GM18519 (cell line): ENCODE results near the gene SURF2.
A peak's percentile ranks its signal among the peaks of the same experiment; 100 is the strongest.
"Not testable (repeated sequence)": the region's sequence is repeated elsewhere in the genome, so short reads cannot be mapped to it uniquely, and the experiment has no call there.

Experiments used
- ATAC-seq: cut with Tn5 transposase; IDR thresholded peaks from one replicate; pipeline ENCODE4 v1.9.1; 2021; ENCODE audit warnings: mild to moderate bottlenecking, moderate library complexity; ENCODE audit not compliant: unreplicated experiment, low FRiP score

SURF2 gene

DNA sequence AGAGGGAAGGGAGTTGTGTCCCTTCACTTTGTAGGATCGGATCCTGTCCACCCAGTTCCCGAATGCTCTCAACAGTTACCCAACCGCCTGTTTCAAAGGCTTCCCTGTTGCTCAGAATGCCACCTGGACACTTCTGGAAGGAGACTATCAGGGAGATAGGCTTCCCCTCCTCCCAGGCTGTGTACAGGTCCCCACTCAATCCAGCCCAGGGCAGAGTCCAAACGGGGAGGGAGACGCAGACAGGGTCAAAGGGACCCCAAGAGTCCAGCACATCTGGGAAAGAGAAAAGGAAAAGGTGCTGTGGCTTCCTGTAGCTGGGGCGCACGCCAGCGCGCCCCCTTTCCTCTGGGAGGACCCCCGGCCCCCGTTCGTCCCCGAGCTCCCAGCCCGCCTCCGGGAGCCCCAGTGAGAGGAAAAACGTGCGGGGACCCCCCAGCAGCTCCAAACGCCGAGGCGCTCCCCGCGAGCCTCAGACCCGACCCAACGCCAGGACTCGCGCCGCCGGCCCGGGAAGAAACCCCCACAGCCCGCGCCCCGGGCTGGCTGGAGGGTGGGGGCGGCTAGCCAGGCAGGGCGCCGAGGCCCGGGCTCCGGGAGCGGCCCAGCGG, 18.9 kb downstream of the SURF2 start:
- ATAC-seq, result no peak

DNA sequence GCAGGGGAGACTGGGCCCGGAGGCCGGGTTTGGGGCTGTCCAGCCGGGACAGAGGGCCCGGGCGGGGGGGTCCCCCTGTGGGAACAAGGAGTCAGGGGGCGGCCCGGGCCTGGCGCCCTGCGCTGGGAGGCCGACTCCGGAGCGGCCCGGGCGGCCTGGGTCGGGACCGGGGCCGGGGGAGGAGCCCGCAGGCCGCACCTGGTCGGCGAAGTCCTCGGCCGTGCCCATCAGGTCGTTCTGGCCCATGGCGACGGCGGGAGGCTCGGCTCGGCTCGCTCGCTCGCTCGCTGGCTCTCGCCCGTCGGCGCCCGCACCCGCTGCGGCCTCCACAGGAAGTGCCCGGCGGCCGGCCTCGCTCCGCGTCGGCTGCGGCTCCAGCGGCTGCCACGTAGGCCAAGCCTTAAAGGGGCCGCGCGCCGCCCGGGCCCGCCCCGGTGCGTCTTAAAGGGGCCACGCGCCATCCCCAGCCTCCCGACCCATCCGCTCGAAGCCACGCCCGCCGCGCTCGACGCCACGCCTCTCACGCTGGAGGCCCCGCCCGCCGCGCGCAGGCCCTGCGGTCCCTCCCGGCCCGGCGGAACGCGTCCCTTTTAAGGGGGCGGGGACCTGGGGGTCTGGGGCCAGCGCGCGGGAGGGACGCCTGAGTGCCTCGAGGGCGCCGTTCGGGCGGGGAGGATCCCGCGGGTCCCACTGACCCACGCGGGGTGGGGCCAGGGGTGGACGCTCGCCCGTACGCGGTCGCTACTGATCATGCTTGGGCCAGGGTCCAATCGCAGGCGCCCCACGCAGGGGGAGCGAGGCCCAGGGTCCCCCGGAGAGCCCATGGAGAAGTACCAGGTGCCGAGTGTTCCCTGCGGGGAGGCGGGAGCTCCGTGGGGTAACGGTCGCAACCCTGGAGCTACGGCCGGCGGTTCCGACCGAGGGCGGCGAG, 19.6 kb downstream of the SURF2 start, which contains the start of the genes STKLD1 and SURF4:
STKLD1 (plus strand) TSS at position 643 of the 931 bp plus-strand sequence; CDS start at position 751, 108 bp downstream.
SURF4 (minus strand) TSS at position 337 of the 931 bp plus-strand sequence; CDS start at position 246, 91 bp downstream.
- ATAC-seq, result peak; percentile 74

DNA sequence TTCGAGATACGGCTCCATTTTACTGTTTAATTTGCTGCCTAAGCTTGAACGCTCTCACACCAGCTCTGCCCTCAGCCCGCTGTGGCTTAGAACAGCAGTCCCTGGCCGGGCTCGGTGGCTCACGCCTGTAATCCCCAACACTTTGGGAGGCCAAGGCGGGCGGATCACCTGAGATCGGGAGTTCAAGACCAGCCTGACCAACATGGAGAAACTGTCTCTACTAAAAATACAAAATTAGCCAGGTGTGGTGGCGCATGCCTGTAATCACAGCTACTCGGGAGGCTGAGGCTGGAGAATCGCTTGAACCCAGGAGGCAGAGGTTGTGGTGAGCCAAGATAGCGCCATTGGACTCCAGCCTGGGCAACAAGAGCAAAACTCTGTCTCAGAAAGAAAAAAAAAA, 20.9 kb downstream of the SURF2 start:
- not testable (repeated sequence) for ATAC-seq

DNA sequence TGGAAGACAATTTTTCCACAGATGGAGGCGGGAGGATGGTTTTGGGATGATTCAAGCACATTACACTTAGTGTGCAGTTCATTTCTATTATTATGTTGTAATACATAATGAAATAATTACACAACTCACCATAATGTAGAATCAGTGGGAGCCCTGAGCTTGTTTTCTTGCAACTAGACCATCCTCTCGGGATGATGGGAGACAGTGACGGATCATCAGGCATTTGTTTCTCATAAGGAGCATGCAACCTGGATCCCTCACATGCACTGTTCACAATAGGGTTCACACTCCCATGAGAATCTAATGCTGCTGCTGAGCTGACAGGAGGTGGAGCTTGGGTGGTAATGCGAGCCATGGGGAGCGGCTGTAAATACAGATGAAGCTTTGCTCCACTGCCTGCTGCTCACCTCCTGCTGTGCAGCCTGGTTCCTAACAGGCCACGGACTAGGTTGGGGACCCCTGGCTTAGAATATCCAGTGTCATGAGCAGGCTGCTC, 21.4 kb downstream of the SURF2 start:
- ATAC-seq, result no peak

DNA sequence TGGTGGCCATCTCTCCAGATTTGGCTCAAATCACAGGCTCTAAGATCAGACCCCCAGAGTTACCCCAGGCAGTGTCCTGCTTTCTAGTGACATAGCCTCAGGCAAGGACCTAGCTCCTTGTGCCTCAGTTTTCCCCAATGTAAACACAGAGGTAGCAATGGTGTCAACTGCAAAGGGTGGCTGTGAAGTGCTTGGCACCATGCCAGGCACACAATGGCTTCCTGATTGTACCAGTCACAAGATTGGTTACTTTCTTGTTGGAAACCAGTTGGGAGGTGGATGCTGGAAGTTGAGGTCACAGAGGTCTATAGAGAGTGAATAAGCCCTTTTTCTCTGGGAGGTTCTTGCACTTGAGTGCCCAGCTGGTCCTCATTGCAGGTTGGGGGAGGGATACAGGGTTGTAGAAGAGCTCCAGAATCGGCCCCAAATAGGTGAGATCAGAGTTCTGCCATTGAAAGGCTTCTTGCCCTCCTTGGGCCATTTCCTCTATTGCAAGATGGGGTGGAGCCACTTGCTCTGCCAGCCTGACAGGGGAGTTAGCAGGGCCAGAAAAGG, 22.1 kb downstream of the SURF2 start:
- no peak for ATAC-seq

DNA sequence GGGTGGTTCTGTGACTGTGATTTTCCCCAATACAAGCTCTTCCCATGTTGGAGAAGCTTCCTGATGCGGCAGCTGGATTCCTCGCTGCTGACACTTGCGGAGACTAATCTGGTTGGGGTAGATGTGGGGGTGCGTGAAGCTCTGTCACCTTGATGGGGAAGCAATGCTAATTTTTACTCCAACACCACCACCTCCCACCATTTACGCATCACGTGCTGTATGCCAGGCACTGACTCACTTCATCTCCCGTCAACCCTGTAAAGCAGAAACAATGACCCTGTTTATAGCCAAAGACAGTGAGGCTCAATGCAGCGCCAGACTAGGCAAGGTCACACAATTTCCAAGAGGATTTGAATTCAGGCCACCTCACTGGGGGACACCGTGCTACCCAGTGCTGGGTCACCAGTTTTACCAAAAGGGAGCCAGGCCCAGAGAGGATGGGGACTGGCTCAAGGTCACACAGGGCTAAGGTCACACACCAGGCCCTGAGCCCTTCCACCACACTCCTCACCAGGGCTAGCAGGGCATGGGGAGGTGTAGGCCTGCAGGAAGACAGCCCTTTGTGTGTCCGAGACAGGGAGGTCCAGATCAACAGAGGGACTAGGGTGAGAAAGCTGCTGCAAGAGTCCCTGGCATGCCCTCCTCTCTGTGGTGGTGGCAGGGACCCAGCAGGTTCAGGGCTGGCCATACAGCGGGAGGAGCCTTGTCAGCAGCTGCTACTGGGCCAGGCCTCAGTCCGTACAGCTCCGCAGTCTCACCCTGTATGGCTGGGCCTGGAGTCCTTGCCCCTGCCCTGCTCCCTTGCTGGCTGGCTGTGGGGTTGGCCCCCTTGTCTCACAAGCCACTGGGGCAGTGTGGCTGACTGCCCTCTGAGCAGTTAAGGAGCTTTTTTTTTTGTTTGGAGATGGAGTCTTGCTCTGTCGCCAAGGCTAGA, 23.1 kb downstream of the SURF2 start:
- ATAC-seq, result no peak

DNA sequence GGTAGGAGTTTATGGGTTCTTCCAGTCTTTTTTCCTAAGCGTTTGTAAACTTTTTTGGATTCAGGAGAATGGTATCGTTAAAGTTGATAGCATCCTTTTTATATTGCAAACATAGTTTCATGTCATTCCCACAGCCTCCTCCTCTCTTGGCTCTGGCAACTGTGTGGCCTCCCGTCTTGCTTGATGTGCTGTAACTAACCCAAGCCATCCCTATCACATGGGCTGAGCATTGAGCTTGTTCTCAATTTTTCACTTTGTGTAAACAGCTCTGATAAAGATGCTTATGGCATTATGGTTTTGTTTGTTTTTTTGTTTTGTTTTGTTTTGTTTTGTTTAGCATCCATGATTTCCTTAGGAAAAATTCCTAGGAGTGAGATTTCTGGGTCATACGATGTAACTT, 24.4 kb downstream of the SURF2 start:
- no peak for ATAC-seq

DNA sequence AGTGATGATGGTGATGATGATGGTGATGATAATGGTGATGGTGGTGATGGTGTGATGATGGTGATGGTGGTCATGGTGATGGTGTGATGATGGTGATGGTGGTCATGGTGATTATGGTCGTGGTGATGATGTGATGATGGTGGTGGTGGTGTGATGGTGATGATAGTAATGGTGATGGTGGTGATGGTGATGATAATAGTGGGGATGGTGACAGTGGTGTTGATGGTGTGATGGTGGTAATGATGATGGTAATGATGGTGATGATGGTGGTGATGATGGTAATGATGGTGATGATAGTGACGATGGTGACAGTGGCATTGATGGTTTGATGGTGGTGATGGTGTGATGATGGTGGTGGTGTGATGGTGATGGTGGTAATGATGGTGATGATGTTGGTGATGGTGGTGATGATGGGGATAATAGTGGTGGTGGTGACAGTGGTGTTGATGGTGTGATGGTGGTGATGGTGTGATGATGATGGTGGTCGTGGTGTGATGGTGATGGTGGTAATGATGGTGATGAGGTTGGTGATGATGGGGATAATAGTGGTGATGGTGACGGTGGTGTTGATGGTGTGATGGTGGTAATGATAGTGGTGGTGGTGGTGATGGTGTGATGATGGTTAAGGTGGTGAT, 26.3 kb downstream of the SURF2 start:
- ATAC-seq, result no peak

DNA sequence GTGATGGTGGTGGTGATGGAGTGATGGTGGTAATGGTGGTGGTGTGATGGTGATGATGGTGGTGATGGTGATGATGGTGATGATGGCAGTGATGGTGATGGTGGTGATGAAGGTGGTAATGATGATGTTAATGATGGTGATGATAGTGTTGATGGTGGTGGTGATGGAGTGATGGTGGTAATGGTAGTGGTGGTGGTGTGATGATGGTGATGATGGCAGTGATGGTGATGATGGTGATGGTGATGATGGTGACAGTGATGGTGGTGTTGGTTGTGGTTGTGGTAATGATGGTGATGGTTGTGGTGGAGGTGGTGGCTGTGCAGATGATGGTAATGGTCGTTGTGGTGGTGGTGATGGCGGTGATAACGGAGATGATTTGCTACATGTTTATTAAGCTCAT, 27.1 kb downstream of the SURF2 start:
- ATAC-seq, result no peak

DNA sequence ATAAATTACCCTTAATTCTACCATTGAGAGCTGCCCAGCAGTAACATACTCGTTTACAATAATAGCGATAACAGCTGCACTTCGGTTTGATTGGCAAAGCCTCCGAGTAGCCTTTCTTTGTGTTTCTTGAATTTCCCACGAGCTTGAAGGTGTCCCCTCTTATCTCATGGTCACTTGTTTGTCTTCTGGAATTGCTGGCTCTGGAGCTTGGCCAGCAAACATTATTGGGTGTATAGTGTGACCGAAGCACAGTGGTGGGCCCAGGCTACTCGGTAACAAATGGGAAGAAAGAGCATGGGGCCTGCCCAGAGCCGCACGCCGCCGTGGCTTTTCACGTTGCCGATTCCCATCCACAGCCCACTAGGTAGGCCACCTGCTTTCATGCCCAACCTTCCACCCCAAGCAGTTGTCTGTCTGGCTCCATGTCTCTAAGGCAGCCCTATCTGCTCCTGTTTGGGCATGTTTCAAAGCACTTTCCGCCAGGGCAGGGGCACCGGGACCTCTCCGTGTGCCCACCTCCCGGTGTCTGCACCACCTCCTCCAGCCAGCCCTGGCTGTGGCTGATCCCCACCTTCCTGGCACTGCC, 28.5 kb downstream of the SURF2 start:
- no peak for ATAC-seq

DNA sequence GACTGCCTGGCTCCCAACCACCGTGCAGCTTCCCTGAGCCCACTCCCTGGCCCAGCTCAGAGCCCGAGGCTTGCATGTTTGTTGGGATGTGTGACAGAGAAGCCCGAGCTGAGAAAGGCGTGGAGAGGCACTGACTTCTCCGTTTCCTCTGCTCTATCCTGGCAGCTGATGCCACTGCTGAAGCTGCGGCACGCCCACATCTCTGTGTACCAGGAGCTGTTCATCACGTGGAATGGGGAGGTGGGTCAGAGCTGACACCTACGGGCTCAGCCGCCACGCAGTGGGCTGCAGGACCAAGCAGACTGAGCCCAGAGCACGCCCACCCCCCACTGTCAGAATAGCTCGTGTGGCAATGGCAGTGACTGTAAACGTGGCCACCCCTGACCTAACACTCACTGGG, 29.1 kb downstream of the SURF2 start:
- no peak for ATAC-seq

DNA sequence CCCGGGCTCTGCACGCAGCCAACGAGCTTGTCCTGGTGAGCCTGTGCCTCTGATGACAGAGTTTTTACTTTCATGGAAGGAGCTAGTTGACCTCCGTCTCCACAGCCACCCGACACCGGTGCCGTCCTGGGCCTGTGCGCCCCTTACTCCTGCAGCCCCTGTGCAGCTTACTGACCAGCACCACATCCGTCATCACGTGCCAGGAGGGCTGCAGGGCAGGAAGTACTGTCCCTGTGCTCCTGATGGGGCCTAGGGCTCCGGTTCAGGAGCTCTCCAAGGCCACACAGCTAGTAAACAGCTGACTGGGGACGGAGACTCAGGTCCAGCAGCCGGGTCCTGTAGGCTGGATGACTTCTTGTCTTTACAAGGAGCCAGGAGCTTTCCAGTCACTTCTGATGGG, 30.0 kb downstream of the SURF2 start:
- no peak for ATAC-seq

DNA sequence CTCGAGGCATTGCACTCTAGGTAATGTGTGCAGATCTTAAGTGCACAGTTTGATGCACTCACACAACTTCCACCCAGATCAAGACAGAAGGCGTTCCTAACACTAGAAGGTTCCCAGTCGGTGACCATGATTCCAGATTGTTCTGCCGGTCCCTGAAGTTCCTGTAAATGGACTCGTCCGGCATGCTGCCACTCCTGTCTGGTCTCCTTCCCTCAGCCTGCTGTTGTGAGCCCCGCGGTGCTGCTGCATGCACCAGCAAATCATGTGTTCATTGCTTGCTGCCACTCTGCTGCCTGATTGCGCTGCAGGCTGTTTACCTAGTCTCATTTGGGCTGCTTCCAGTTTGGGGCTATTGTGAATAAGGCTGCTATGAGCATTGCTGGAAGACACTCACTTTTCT, 31.3 kb downstream of the SURF2 start:
- no peak for ATAC-seq

DNA sequence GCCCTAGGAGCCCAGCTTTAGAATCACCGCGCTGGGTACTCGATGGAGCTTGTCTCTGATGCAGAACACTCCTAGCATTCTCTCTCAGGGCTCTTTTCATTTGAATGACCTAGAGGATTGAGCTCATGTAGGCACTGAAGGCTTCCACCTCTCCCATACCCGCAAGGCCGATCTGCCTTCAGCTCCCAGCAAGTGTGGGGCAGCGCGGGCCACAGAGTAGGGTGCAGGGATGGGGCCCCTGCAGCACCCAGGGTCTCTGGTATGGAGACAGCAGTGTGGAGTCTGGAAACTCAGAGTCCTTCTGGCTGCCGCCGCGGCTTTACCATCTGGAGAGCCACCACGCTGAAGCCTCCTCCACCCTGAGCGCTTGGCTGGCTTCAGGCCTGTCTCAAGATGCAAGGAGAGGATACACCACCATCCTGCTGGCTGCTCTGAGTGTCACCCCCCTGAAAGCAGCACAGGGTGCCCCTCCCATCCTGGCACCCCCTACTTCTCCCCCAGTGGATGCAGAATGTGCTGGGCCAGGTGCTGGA, 32.7 kb downstream of the SURF2 start:
- ATAC-seq, result no peak

DNA sequence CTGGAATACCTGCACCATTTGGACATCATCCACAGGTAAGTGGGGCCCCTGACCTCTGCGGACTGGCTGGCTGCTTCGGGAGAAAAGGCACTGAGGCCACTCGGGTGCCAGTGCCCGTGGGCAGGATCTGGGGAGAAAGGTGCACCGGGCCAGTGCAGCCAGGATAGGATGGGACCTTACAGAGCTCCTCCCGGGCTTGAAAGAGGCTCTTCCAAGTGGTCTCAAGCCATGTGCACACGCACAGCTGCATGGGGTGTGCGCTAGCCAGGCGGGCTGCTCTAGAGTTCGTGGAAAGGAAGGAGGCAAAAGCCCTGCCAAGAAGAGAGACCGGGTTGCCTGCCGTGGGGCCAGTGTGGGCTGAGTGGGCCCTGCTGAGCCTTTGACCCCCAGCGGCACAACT, 33.2 kb downstream of the SURF2 start:
- no peak for ATAC-seq

DNA sequence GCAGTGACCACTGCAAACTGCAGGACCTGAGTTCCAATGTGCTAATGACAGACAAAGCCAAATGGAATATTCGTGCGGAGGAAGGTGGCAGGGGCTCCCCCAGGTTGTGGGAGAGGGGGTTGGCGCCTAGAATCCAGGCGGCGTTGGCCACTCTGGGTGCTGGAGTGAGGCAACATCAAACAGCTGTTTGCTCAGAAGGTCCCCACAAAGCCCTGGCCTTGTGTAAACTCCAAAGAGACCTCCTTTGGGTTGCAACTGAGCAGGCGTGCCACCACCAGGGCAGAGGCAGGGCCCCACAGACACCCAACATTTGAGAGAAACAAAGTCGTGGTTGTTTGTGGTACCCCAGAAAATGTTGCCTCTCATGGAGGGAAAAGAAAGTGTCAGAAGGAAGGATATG, 34.4 kb downstream of the SURF2 start:
- ATAC-seq, result no peak

DNA sequence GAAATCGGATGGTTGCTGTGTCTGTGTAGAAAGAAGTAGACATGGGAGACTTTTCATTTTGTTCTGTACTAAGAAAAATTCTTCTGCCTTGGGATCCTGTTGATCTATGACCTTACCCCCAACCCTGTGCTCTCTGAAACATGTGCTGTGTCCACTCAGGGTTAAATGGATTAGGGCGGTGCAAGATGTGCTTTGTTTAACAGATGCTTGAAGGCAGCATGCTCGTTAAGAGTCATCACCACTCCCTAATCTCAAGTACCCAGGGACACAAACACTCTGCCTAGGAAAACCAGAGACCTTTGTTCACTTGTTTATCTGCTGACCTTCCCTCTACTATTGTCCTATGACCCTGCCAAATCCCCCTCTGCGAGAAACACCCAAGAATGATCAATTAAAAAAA, 35.1 kb downstream of the SURF2 start:
- not testable (repeated sequence) for ATAC-seq

DNA sequence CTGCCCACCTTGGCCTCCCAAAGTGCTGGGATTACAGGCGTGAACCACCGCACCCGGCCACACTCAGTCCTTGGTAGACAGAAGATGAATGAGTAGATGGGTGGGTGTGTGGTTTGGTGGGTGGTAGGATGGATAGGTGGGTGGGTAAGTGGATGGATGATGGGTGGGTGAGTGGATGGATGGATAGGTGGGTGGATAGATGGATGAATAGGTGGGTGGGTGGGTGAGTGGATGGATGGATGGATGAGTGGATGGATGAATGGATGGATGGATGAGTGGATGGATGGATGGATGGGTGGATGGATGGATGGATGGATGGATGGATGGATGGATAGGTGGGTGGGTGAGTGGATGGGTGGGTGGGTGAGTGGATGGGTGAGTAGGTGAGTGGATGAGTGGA, 36.0 kb downstream of the SURF2 start:
- not testable (repeated sequence) for ATAC-seq

DNA sequence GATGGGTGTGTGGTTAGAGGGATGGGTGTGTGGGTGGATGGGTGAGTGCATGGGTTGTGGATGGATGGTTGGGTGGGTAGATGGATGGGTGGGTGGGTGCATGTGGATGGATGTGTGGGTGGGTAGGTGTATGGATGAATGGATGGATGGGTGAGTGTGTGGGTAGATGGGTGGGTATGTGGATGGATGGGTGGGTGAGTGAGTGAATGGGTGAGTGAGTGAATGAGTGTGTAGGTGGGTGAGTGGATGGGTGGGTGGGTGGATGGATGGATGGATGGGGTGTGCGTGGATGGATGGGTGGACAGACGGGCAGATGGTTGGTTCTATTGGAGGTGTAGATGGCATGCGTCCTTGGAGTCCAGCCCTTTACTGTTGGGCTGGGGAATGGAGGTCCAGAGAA, 37.0 kb downstream of the SURF2 start:
- no peak for ATAC-seq
